Measurements from ENCODE around the gene ENTHD1.
"Not testable (repeated sequence)": the region's sequence is repeated elsewhere in the genome, so short reads cannot be mapped to it uniquely, and the experiment has no call there.

ENTHD1 gene

GRCh38 chr22:39871008-39871798, 22.4 kb downstream of the ENTHD1 start:
- H3K27me3 ChIP-seq (replicated peaks; ENCODE audit: control insufficient read depth, insufficient read depth, low read length): no peaks in the 10 kb centered on the region
- H3K4me3 ChIP-seq (replicated peaks; ENCODE audit: low read depth, low read length): no peak overlapping the region
- TF ChIP-seq CTCF (IDR thresholded peaks at IDR 0.05; ENCODE audit: insufficient read depth, low read length, poor library complexity, severe bottlenecking): no peak
- no peaks in the 10 kb centered on the region for H3K36me3 ChIP-seq (ENCODE audit: control insufficient read depth, insufficient read depth, low read length)
- no peak for DNase-seq (ENCODE audit: extremely low read depth, insufficient read length)

- not testable (repeated sequence) for H3K27me3 ChIP-seq (replicated peaks; ENCODE audit: control insufficient read depth, insufficient read depth, low read length); H3K36me3 ChIP-seq (ENCODE audit: control insufficient read depth, insufficient read depth, low read length); DNase-seq (ENCODE audit: extremely low read depth, insufficient read length); H3K4me3 ChIP-seq (replicated peaks; ENCODE audit: low read depth, low read length)
Measured at GRCh38 chr22:39869797-39870196, 23.8 kb downstream of the ENTHD1 start.

GRCh38 chr22:39868741-39869140, 24.8 kb downstream of the ENTHD1 start:
- no peak for DNase-seq (ENCODE audit: extremely low read depth, insufficient read length)
- Histone ChIP-seq H3K27me3 (replicated peaks; ENCODE audit: control insufficient read depth, insufficient read depth, low read length) (no peaks in the 10 kb centered on the region), H3K4me3 (replicated peaks; ENCODE audit: low read depth, low read length) (no peak overlapping the region), H3K36me3 (ENCODE audit: control insufficient read depth, insufficient read depth, low read length) (no peaks in the 10 kb centered on the region)
- TF ChIP-seq CTCF (IDR thresholded peaks at IDR 0.05; ENCODE audit: insufficient read depth, low read length, poor library complexity, severe bottlenecking): no peak

GRCh38 chr22:39859903-39860588, 33.5 kb downstream of the ENTHD1 start:
- Histone ChIP-seq H3K4me3 (replicated peaks; ENCODE audit: low read depth, low read length) (peak overlapping the region; percentile 18), H3K36me3 (ENCODE audit: control insufficient read depth, insufficient read depth, low read length) (no peaks in the 10 kb centered on the region), H3K27me3 (replicated peaks; ENCODE audit: control insufficient read depth, insufficient read depth, low read length) (no peaks in the 10 kb centered on the region)
- DNase-seq (ENCODE audit: extremely low read depth, insufficient read length): peak; percentile 83
- TF ChIP-seq CTCF (IDR thresholded peaks at IDR 0.05; ENCODE audit: insufficient read depth, low read length, poor library complexity, severe bottlenecking): no peak

GRCh38 chr22:39856588-39856987, 37.0 kb downstream of the ENTHD1 start:
- no peak for TF ChIP-seq CTCF (IDR thresholded peaks at IDR 0.05; ENCODE audit: insufficient read depth, low read length, poor library complexity, severe bottlenecking)
- no peak for DNase-seq (ENCODE audit: extremely low read depth, insufficient read length)
- Histone ChIP-seq H3K4me3 (replicated peaks; ENCODE audit: low read depth, low read length) (no peak overlapping the region), H3K36me3 (ENCODE audit: control insufficient read depth, insufficient read depth, low read length) (no peaks in the 10 kb centered on the region), H3K27me3 (replicated peaks; ENCODE audit: control insufficient read depth, insufficient read depth, low read length) (no peaks in the 10 kb centered on the region)

- TF ChIP-seq CTCF (IDR thresholded peaks at IDR 0.05; ENCODE audit: insufficient read depth, low read length, poor library complexity, severe bottlenecking): no peak
- H3K4me3 ChIP-seq (replicated peaks; ENCODE audit: low read depth, low read length): no peak overlapping the region
- no peaks in the 10 kb centered on the region for H3K36me3 ChIP-seq (ENCODE audit: control insufficient read depth, insufficient read depth, low read length)
- DNase-seq (ENCODE audit: extremely low read depth, insufficient read length): no peak
- no peaks in the 10 kb centered on the region for H3K27me3 ChIP-seq (replicated peaks; ENCODE audit: control insufficient read depth, insufficient read depth, low read length)
Measured at GRCh38 chr22:39852799-39853198, 40.8 kb downstream of the ENTHD1 start.

All from GM06990 (cell line).